Measurements from ENCODE around the gene OSBPL6. TPM values are rescaled to one million over a fixed set of nuclear protein-coding genes. Genes with fewer than 3 reads are reported as not detected.
A peak's percentile ranks its signal among the peaks of the same experiment; 100 is the strongest.

The OSBPL6 gene
- total RNA-seq, 1 donor from 2014 or later, result 4.6 TPM

- intact Hi-C loops (cut with micrococcal nuclease), result no loop called here
- no peak for ATAC-seq
Measured at GRCh38 chr2:178227187-178227586, 32.9 kb downstream of the OSBPL6 start.

GRCh38 chr2:178229927-178230326 is 35.6 kb downstream of the OSBPL6 start:
- DNase-seq (no peak), ATAC-seq (peak; percentile 29)
- intact Hi-C loops (cut with micrococcal nuclease), result no loop called here

More at GRCh38 chr2:178227187-178227586, 32.9 kb downstream of the OSBPL6 start:
- DNase-seq, result no peak

- intact Hi-C loops (cut with micrococcal nuclease), result no loop called here
- DNase-seq (no peak), ATAC-seq (no peak)
Measured at GRCh38 chr2:178230396-178230795, 36.1 kb downstream of the OSBPL6 start.

GRCh38 chr2:178233428-178233827 is 39.1 kb downstream of the OSBPL6 start:
- ATAC-seq (no peak), DNase-seq (no peak)
- intact Hi-C loops (cut with micrococcal nuclease), result no loop called here

GRCh38 chr2:178234648-178235047 is 40.3 kb downstream of the OSBPL6 start:
- ATAC-seq, result no peak
- DNase-seq, result no peak
- intact Hi-C loops (cut with micrococcal nuclease), result no loop called here

- intact Hi-C loops (cut with micrococcal nuclease), result no loop called here
- DNase-seq (no peak), ATAC-seq (peak; percentile 20)
Measured at GRCh38 chr2:178237488-178238153, 43.3 kb downstream of the OSBPL6 start.

- ATAC-seq, result no peak
- intact Hi-C loops (cut with micrococcal nuclease), result no loop called here
- no peak for DNase-seq
Measured at GRCh38 chr2:178238154-178238521, 43.8 kb downstream of the OSBPL6 start.

- ATAC-seq (no peak), DNase-seq (no peak)
- intact Hi-C loops (cut with micrococcal nuclease), result no loop called here
Measured at GRCh38 chr2:178238750-178239149, 44.4 kb downstream of the OSBPL6 start.

- ATAC-seq (peak; percentile 88), DNase-seq (peak; percentile 35)
- intact Hi-C loops (cut with micrococcal nuclease), result no loop called here
Measured at GRCh38 chr2:178241844-178242551, 47.7 kb downstream of the OSBPL6 start.

GRCh38 chr2:178242552-178242883 is 48.2 kb downstream of the OSBPL6 start:
- intact Hi-C loops (cut with micrococcal nuclease), result no loop called here
- ATAC-seq, result peak; percentile 7
- DNase-seq, result no peak

GRCh38 chr2:178243961-178244360 is 49.6 kb downstream of the OSBPL6 start:
- intact Hi-C loops (cut with micrococcal nuclease), result no loop called here
- ATAC-seq (no peak), DNase-seq (no peak)

- intact Hi-C loops (cut with micrococcal nuclease), result no loop called here
- DNase-seq, result no peak
- ATAC-seq, result no peak
Measured at GRCh38 chr2:178244777-178245176, 50.5 kb downstream of the OSBPL6 start.

- ATAC-seq, result peak; percentile 17
- intact Hi-C loops (cut with micrococcal nuclease), result no loop called here
- no peak for DNase-seq
Measured at GRCh38 chr2:178246696-178247095, 52.4 kb downstream of the OSBPL6 start.

- intact Hi-C loops (cut with micrococcal nuclease), result no loop called here
- no peak for DNase-seq
- peak; percentile 54 for ATAC-seq
Measured at GRCh38 chr2:178247250-178247649, 52.9 kb downstream of the OSBPL6 start.

- ATAC-seq, result no peak
- DNase-seq, result no peak
- intact Hi-C loops (cut with micrococcal nuclease), result no loop called here
Measured at GRCh38 chr2:178250429-178250828, 56.1 kb downstream of the OSBPL6 start.

- no peak for DNase-seq
- intact Hi-C loops (cut with micrococcal nuclease), result no loop called here
- ATAC-seq, result no peak
Measured at GRCh38 chr2:178251151-178251955, 57.0 kb downstream of the OSBPL6 start.

GRCh38 chr2:178256382-178257042 is 62.2 kb downstream of the OSBPL6 start:
- intact Hi-C loops (cut with micrococcal nuclease), result no loop called here
- no peak for ATAC-seq
- no peak for DNase-seq

GRCh38 chr2:178257127-178257526 is 62.8 kb downstream of the OSBPL6 start:
- ATAC-seq, result no peak
- intact Hi-C loops (cut with micrococcal nuclease), result no loop called here
- no peak for DNase-seq

GRCh38 chr2:178258916-178259315 is 64.6 kb downstream of the OSBPL6 start:
- DNase-seq (no peak), ATAC-seq (no peak)
- intact Hi-C loops (cut with micrococcal nuclease), result no loop called here

All from left ventricle myocardium superior (tissue), 1 donor.